IMR-90 (cell line): ENCODE results near the gene PRDM15. TPM values are rescaled to one million over a fixed set of nuclear protein-coding genes. Genes with fewer than 3 reads are reported as not detected.

Experiments
- ATAC-seq: fragments of 200-7000 bp; cut with Tn5 transposase; 2 replicates; pipeline ENCODE4 v1.9.1; 2020; ENCODE audit warnings: low read depth, mild to moderate bottlenecking, moderate library complexity
- BruUV-seq: library from RNA; stranded (reverse); fragments of 400-500 nt; replicated peaks from 2 replicates; lab custom pipeline; 2021; lab: Mats Ljungman, UMichigan
- CTCF ChIA-PET: fragments of 300-600 bp; formaldehyde crosslinking; extraction: SDS; loops from one replicate; lab custom pipeline; 2021; ENCODE audit warnings: antibody characterized with exemption; lab: Yijun Ruan, JAX
- POLR2A ChIA-PET: fragments of 300-600 bp; sonication (Branson Sonifier 250); formaldehyde crosslinking; loops from one replicate; lab custom pipeline; 2022; ENCODE audit warnings: antibody characterized with exemption; ENCODE audit not compliant: unreplicated experiment; lab: Charles Lee
- DNase-seq: peaks from one replicate; pipeline ENCODE4 v3.0.0; 2013
- H2AFZ ChIP-seq: replicated peaks from 2 replicates; pipeline ENCODE3; 2013; ENCODE audit warnings: low read length, mild to moderate bottlenecking; ENCODE audit not compliant: poor library complexity
- H2AK5ac ChIP-seq: 2 replicates; pipeline ENCODE4 v1.6.1; 2013; ENCODE audit warnings: low read depth, low read length, inconsistent platforms
- H2AK9ac ChIP-seq: replicated peaks from 2 replicates; pipeline ENCODE3; 2013; ENCODE audit warnings: mild to moderate bottlenecking, low read depth, low read length, moderate library complexity; ENCODE audit not compliant: poor library complexity
- H2BK120ac ChIP-seq: 2 replicates; pipeline ENCODE4 v1.6.1; 2013; ENCODE audit warnings: low read depth, low read length, inconsistent platforms
- H2BK15ac ChIP-seq: 3 replicates; pipeline ENCODE4 v1.6.1; 2013; ENCODE audit warnings: low read depth, low read length, inconsistent platforms
- H2BK20ac ChIP-seq: 2 replicates; pipeline ENCODE4 v1.6.1; 2013; ENCODE audit warnings: low read depth, mild to moderate bottlenecking, inconsistent platforms, low read length, moderate library complexity
- H2BK5ac ChIP-seq: 2 replicates; pipeline ENCODE4 v1.6.1; 2013; ENCODE audit warnings: mild to moderate bottlenecking, low read depth, low read length, inconsistent platforms; ENCODE audit not compliant: poor library complexity, severe bottlenecking
- H3K14ac ChIP-seq: replicated peaks from 2 replicates; pipeline ENCODE4 v1.6.1; 2013; ENCODE audit warnings: low read depth, low read length, inconsistent platforms
- H3K18ac ChIP-seq: 2 replicates; pipeline ENCODE4 v1.6.1; 2013; ENCODE audit warnings: low read depth, low read length, control low read depth
- H3K23ac ChIP-seq: 2 replicates; pipeline ENCODE4 v1.6.1; 2013; ENCODE audit warnings: low read depth, low read length, inconsistent platforms
- H3K27ac ChIP-seq: 2 replicates; pipeline ENCODE4 v1.5.1; 2013; ENCODE audit warnings: mild to moderate bottlenecking, control low read depth, low read length; ENCODE audit not compliant: insufficient read depth
- H3K27me3 ChIP-seq: 2 replicates; pipeline ENCODE4 v1.6.1; 2013; ENCODE audit warnings: low read length; ENCODE audit not compliant: control insufficient read depth, insufficient read depth
- H3K36me3 ChIP-seq: 2 replicates; pipeline ENCODE4 v1.6.1; 2013; ENCODE audit warnings: low read length, mixed read lengths; ENCODE audit not compliant: control insufficient read depth, insufficient read depth
- H3K4ac ChIP-seq: 2 replicates; pipeline ENCODE4 v1.6.1; 2013; ENCODE audit warnings: low read depth, low read length, inconsistent platforms
- H3K4me1 ChIP-seq: 2 replicates; pipeline ENCODE4 v1.6.1; 2013; ENCODE audit warnings: low read length, mixed read lengths; ENCODE audit not compliant: control insufficient read depth, insufficient read depth
- H3K4me2 ChIP-seq: 2 replicates; pipeline ENCODE4 v1.6.1; 2013; ENCODE audit warnings: low read depth, mild to moderate bottlenecking, control low read depth, low read length, moderate library complexity
- H3K4me3 ChIP-seq: 2 replicates; pipeline ENCODE4 v1.5.1; 2013; ENCODE audit warnings: low read depth, mild to moderate bottlenecking, control low read depth, low read length, moderate library complexity; ENCODE audit not compliant: insufficient read depth
- H3K56ac ChIP-seq: 2 replicates; pipeline ENCODE4 v1.6.1; 2013; ENCODE audit warnings: low read length, inconsistent platforms; ENCODE audit not compliant: insufficient read depth; ENCODE audit errors: extremely low read depth
- H3K79me1 ChIP-seq, 2 experiments: 2 replicates each; pipeline ENCODE4 v1.6.1; 2013; ENCODE audit warnings: low read length in 2 of 2, inconsistent platforms in 1 of 2, low read depth in 1 of 2
- H3K9ac ChIP-seq: 2 replicates; pipeline ENCODE4 v1.6.1; 2013; ENCODE audit warnings: low read depth, low read length, control low read depth
- H3K9me1 ChIP-seq: 2 replicates; pipeline ENCODE4 v1.6.1; 2013; ENCODE audit warnings: low read length, inconsistent platforms; ENCODE audit not compliant: insufficient read depth
- H3K9me3 ChIP-seq: 2 replicates; pipeline ENCODE4 v1.6.1; 2013; ENCODE audit warnings: low read length; ENCODE audit not compliant: control insufficient read depth, insufficient read depth
- H4K20me1 ChIP-seq: 2 replicates; pipeline ENCODE4 v1.6.1; 2013; ENCODE audit warnings: low read length, inconsistent platforms; ENCODE audit not compliant: insufficient read depth
- H4K5ac ChIP-seq: 2 replicates; pipeline ENCODE4 v1.6.1; 2013; ENCODE audit warnings: mild to moderate bottlenecking, low read depth, low read length, control low read depth
- H4K8ac ChIP-seq, 2 experiments: 2 replicates each; pipeline ENCODE4 v1.6.1; 2013; ENCODE audit warnings: low read depth in 2 of 2, low read length in 2 of 2, control low read depth in 1 of 2, inconsistent platforms in 1 of 2
- H4K91ac ChIP-seq: 2 replicates; pipeline ENCODE4 v1.6.1; 2013; ENCODE audit warnings: low read depth, low read length, inconsistent platforms; ENCODE audit not compliant: insufficient read depth
- CHD1 ChIP-seq: IDR thresholded peaks from 2 replicates; pipeline ENCODE4 v1.6.1; 2012; ENCODE audit warnings: low read depth, low read length, improper control_type of control experiment
- FOS ChIP-seq: fragments of 150-350 bp; IDR thresholded peaks from 2 replicates; pipeline ENCODE4 v1.6.1; 2016; ENCODE audit warnings: low read depth, low read length
- MXI1 ChIP-seq: IDR thresholded peaks from 2 replicates; pipeline ENCODE4 v1.6.1; 2012; ENCODE audit warnings: low read depth, mild to moderate bottlenecking, low read length, moderate library complexity, borderline replicate concordance
- NFE2L2 ChIP-seq: fragments of 150-350 bp; IDR thresholded peaks from 2 replicates; pipeline ENCODE4 v1.6.1; 2016; ENCODE audit warnings: low read depth, mild to moderate bottlenecking, low read length
- RAD21 ChIP-seq: IDR thresholded peaks from 2 replicates; pipeline ENCODE4 v1.6.1; 2012; ENCODE audit warnings: low read length, improper control_type of control experiment
- RCOR1 ChIP-seq: IDR thresholded peaks from 2 replicates; pipeline ENCODE4 v1.6.1; 2012; ENCODE audit warnings: mild to moderate bottlenecking, low read length, improper control_type of control experiment; ENCODE audit not compliant: insufficient replicate concordance
- RFX5 ChIP-seq: IDR thresholded peaks from 2 replicates; pipeline ENCODE4 v1.8.0; 2012; ENCODE audit warnings: low read depth, mild to moderate bottlenecking, low read length, moderate library complexity
- SMC3 ChIP-seq: fragments of 150-350 bp; IDR thresholded peaks from 2 replicates; pipeline ENCODE4 v1.6.1; 2016; ENCODE audit warnings: low read depth, mild to moderate bottlenecking, antibody characterized with exemption, low read length, moderate library complexity
- USF2 ChIP-seq: fragments of 150-350 bp; IDR thresholded peaks from 2 replicates; pipeline ENCODE4 v1.6.1; 2017; ENCODE audit warnings: mild to moderate bottlenecking, antibody characterized with exemption, low read length, low read depth
- WGBS, 2 experiments: methylation state at CpG; one replicate each; pipeline versions ENCODE4 v1.1.5 to v1.1.7; 2013; ENCODE audit warnings: missing lambda C conversion rate in 2 of 2; ENCODE audit not compliant: insufficient read length in 1 of 2; ENCODE audit errors: extremely low coverage in 2 of 2; 5-methylcytosine and 5-hydroxymethylcytosine counted together
- dilution Hi-C: fragments of 300-500 bp; cut with HindIII; formaldehyde crosslinking; loops from one replicate; pipeline ENCODE4 v1.14.3; 2018; ENCODE audit warnings: low sequenced_read_pairs; ENCODE audit not compliant: unreplicated experiment
- in situ Hi-C: fragments of 300-500 bp; cut with MboI; formaldehyde crosslinking; loops from 3 replicates; pipeline ENCODE4 v1.14.3; 2019; ENCODE audit warnings: low sequenced_read_pairs, inconsistent platforms, mixed read lengths
- intact Hi-C: fragments of 100-400 bp; cut with micrococcal nuclease; formaldehyde crosslinking; loops from 2 replicates; pipeline ENCODE4 v1.10.0; 2022
- polyA plus RNA-seq, 3 experiments: library from polyadenylated mRNA; depleted of rRNA; stranded (reverse); fragments of >200 nt; gene quantifications; 2 replicates each; pipeline ENCODE4 v1.2.3, GENCODE V29; 2012; ENCODE audit warnings: low replicate concordance in 1 of 3
- total RNA-seq: library from RNA; depleted of rRNA; stranded (reverse); fragments of >200 nt; gene quantifications from 2 replicates; pipeline ENCODE4 v1.2.3, GENCODE V29; 2012

The PRDM15 gene
- total and polyA plus RNA-seq, 2 of the 4 experiments (the other 2 are of a cell fraction): 7.3 to 8.8 TPM

DNA sequence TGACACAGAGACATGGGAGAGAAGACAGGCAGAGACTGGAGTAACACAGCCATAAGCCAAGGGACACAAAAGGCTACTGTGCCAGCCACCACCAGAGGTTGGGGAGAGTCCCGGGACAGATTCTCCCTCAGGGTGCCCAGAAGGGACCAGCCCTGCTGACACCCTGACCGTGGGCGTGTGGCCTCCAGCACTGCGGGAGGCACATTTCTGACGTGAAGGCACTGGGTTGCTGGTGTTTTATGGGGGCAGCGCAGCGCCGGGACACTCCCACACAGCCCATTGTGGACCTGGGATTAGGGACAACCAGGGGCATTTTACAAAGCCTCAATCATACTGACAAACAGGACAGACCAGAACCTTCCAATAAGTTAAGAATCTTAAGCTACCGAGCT lies 26.2 kb downstream of the PRDM15 start:
- Histone ChIP-seq H3K14ac (no peak overlapping the region), H3K9me1 (no peaks in the 10 kb centered on the region; the same call in 1 of the 2 replicates), H3K27me3 (no peaks in the 10 kb centered on the region), H3K9ac (no peak overlapping the region), H2AFZ (no peak overlapping the region), H4K5ac (no peak overlapping the region), H2BK5ac (no peak overlapping the region), H3K9me3 (no peaks in the 10 kb centered on the region), H2BK120ac (no peak overlapping the region), H3K36me3 (peaks cover 26% of the 10 kb centered on the region), H2AK5ac (no peak overlapping the region), H3K79me1 (0 out of 4 replicates have a peak, but pooled peaks cover 0 to 4% of the 10 kb centered on the region in 2 experiments), H3K27ac (no peak overlapping the region), H2AK9ac (no peak overlapping the region), H3K4me1 (no peaks in the 10 kb centered on the region), H2BK15ac (no peak overlapping the region), H4K20me1 (no peaks in the 10 kb centered on the region), H3K23ac (no peak overlapping the region), H4K91ac (no peak overlapping the region), H3K4ac (no peak overlapping the region), H3K4me3 (no peak overlapping the region), H4K8ac (no peak overlapping the region), H3K18ac (no peak overlapping the region), H3K4me2 (no peak overlapping the region), H3K56ac (no peak overlapping the region), H2BK20ac (no peak overlapping the region)
- POLR2A ChIA-PET: no interaction called here
- no peak for ATAC-seq
- dilution Hi-C loops (no loop called here), in situ Hi-C loops (no loop called here), intact Hi-C loops (no loop called here)
- BruUV-seq: no TSS peak
- CTCF ChIA-PET: no interaction called here
- TF ChIP-seq RFX5 (no peak), USF2 (no peak), SMC3 (no peak), RCOR1 (no peak), CHD1 (no peak), NFE2L2 (no peak), MXI1 (no peak), FOS (no peak), RAD21 (no peak)
- WGBS, 2 experiments: no CpG with 5 or more reads among the region's 9 CpGs
- DNase-seq: no peak
